LNCAP (cell line): ENCODE measurements around the gene TOR4A.

Experiments used
- CTCF ChIP-seq: fragments of 450-650 bp; IDR thresholded peaks from 2 replicates; pipeline ENCODE4 v1.5.1; 2017; ENCODE audit warnings: mild to moderate bottlenecking

Gene TOR4A

DNA sequence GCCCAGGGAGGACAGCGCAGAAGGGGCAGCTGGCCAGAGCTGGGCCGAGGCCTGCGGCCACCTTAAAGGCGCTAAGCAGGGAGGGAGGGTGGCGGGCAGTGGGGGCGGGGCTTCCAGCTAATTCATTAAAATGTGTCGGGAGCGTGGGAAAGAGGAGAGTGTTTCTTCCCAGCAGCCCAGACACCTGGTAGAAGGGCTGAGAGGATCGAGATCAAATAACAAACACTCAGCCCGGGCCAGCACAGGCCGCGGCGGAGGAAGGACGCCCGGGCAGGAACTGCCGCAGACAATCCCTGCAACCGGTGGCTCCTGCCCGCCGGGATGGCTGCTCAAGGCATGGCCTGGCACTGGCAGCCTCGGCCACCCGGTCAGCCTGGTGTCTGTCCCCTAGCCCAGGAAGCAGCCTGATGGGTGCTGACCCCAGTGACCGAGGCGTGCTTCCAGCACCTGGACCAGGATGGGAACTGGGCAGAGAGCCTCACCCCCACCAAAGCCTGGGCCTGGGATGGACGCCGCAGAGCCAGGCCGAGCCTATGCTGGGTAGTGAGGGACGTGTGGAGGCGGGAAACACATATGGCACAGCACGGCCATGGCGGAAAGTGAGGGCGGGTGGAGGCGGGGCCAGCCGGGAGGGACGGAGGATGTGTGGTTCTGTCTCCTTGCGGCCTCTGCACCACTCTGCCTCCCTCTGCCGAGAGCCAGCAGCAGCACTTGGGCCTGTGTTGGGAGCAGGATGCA, 27.7 kb downstream of the TOR4A start:
- TF ChIP-seq CTCF: no peak

DNA sequence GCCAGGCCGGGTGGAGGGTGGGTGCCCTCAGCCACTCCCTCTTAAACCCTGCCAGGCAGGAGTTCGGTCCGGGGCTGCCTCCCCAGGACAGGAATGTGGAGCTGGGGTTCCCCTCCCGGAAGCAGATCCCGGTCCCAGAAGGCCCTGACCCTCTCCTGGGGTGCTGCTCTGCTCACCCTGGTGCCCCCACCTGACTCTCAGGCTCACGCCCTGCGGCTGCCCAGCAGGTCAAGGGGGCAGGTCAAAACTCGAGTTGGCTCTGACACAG, 28.2 kb downstream of the TOR4A start:
- no peak for TF ChIP-seq CTCF

DNA sequence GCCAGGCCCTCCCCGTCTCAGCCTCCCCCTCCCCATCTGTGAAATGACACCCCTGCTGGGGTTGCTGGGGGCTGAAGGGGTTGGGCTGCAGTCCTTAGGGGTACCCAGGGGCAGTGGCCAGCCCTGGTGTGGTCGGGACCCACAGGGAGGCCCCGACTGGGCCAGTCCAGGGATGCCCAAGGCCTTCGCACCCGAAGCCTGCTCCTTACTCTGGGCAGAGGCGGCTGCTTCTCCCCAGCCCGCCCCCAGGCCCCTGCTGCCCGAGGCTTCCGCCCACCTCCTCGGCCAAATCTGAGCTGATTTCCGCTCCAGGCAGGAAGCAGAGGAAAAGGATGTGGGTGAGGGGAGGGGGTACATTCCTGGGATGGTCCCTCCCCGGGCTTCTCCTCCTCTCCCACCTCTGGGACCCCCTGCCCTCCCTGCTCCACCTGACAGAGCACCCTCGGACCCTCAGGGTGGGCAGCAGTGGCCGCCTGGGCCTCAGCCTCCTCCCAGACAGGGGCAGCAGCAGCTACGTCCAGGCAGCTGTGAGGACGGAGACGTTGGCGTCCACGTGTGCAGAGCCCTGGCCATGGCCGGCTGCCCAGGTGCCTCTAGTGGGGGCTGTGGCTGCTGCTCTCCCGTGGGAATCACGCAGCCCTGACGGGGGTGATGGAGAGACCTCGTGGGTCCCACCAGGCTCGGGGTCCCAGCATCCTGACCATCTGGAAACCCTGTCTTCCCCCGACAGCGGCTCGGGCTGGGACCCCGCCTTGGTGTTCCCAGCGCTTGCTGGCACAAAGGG, 28.7 kb downstream of the TOR4A start:
- no peak for TF ChIP-seq CTCF

- no peak for TF ChIP-seq CTCF
Measured at GRCh38 chr9:137306850-137307254, 29.3 kb downstream of the TOR4A start.

GRCh38 chr9:137307255-137308056, 29.9 kb downstream of the TOR4A start:
- no peak for TF ChIP-seq CTCF

DNA sequence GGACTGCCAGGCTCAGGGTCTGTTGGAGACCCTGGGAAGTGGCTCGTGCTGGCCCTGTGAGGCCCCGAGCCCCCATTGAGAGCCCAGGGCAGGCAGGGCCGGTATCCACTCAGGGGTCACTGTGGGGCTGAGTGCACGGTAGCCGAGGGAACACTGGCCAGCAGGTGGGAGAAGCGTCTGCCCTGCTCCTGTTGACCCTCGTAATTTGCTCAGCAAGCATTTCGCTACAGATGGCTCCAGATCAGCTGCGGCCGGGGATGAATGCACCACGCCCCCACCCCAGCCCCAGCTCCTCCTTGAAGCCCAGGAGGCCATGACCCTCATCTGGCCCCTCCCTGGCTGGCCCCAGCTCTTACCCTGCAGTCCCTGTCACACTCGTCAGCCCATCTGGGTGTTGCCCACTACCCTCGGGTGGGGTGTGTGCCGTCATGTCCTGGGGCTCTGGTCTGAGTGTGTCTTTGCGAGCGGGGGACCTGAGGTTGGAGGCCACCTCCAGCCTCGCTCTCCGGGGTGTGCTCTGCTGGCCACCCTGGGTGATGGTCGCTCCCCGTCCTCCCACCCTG, 30.6 kb downstream of the TOR4A start:
- TF ChIP-seq CTCF: no peak

DNA sequence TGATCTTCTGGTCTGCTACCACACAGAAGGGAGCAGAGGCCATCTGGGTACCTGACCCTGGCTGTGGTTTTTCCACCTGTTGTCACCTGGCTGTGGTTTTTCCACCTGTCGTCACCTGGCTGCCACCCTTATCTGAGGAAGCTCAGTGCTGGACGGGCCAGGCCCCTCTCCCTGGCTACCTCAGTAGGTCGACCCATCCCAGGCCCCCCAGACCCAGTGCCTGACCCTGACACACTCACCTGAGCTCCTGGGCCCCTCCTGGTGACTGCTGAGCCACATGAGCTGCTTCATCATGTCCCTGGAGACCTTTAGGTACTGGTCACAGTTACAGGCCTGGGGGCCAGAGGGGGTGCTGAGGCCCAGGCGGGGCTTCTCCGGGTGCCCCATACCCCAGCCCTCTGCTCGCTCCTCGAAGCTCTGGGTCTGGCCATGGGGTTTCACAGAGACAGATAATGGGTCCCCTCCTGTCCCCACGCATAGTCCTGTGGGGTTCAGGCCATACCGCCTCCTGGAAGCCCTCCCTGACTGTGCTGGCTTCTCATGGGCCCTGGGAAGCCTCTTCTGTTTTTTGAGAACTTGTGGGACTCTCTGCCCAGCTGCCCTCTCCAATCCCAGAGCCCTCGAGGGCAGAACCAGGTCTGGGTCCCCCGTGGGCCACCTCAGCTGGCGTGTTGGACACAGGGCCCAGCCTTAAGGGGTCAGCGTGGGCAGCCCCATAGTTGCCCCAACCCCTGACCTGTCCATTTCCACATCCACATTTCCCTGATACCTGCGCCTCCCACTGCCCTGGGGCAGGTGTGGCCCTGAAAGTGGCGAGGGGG, 32.1 kb downstream of the TOR4A start:
- no peak for TF ChIP-seq CTCF
